Activated T-helper 1 cell treated with anti-CD3 and anti-CD28 coated beads, Interleukin-2, amount 50 U/mL, for 16 hours (primary cell): ENCODE data around the gene SCGB1C1.
"Not testable (repeated sequence)": the region's sequence is repeated elsewhere in the genome, so short reads cannot be mapped to it uniquely, and the experiment has no call there.

Source experiments
- DNase-seq, 2 donors: peaks; one replicate each; pipeline ENCODE4 v3.0.0-alpha.2; 2020; ENCODE audit warnings: low read depth in 1 of 2, low spot score in 1 of 2

The SCGB1C1 gene

DNA sequence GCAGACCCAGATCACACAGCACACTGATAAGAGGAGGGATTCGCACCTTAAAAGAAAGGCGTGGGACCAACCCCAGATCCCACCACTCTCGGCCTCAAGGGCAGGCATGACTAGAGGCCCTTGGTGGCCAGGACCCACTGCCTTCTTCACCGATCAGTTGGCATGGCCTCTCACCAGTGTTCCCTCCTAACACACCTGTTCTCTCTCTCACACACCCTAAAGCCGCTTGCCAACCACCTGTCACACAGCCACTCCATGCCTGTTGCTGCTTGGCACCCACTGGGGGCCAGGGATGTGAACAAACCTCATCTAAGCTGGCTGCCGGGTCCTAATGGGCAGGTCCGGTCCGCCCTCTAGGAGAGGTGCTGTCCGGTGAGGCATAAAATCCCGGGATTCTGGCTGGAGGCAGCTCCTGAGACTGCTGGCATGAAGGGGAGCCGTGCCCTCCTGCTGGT lies at the start of gene SCGB1C1:
TSS of gene SCGB1C1 (plus strand) at position 405 of the 455 bp plus-strand sequence. CDS start at position 427, 22 bp downstream.
- not testable (repeated sequence) for DNase-seq

- DNase-seq: not testable (repeated sequence)
Measured at GRCh38 chr11:180242-180641, 12.6 kb upstream of the SCGB1C1 start.

GRCh38 chr11:189200-189783 lies 3.6 kb upstream of the SCGB1C1 start:
- DNase-seq: not testable (repeated sequence)

GRCh38 chr11:189843-190311 lies 3.0 kb upstream of the SCGB1C1 start:
- DNase-seq: not testable (repeated sequence)

DNA sequence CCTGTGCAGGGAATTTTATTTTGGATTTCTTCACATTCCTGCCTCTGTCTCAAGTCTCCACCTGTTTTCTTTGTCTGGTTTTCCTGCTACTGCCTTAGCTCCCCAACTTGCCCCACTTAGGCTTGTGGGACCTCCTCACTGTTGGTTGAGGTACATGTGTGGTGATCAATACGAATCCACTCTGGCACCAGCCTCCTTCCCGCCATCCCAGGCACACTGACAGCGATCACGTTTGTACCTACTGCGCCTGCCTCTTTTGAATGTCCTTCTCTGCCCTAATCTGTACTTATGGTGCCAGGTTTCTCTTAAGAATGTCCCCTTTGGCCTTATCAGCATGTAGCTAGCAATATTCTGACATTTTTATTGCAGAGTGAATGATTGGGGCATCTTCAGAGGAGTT lies 2.3 kb upstream of the SCGB1C1 start:
- not testable (repeated sequence) for DNase-seq

DNA sequence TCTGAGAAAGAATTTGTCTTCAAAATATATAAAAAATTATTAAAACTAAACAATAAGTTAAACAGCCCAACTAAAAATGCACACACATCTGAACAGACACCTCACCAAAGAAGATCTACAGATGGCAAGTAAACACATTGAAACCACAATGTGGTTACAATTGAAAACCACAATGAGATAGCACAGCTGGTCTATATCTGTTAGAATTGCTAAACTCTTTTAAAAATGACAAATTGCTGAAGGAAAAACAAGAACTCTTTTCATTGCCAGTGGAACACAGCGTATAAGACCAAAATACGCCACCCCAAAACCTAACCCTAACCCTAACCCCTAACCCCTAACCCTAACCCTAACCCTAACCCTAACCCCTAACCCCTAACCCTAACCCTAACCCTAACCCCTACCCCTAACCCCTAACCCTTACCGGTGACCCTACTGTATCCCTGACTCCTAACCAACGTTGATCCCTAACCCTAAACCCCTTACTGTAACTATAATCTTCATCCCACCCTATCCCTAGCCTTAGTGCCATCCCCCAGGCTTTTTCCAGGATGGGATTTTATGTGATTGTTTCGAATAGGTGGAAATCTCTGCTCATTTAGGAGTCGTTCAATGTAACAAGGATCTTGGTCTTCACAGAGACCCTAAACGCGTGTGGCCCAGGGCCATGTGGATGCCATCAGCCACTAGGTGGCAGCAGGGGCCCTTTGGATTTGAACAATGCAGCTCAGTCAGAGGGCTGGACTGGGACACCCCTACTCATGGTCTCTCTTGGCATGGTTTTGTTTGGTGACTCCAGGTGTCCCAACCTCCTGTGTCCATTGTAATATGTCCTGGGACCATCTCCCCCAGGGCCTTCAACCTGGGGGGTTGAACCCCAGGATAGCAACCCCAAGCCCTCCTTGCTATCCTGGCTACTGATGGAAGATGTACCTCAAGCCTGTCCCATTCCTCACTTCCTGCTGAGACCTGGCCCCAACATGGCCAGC lies 1.1 kb upstream of the SCGB1C1 start:
- peak; percentile 5 to 54 for DNase-seq

DNA sequence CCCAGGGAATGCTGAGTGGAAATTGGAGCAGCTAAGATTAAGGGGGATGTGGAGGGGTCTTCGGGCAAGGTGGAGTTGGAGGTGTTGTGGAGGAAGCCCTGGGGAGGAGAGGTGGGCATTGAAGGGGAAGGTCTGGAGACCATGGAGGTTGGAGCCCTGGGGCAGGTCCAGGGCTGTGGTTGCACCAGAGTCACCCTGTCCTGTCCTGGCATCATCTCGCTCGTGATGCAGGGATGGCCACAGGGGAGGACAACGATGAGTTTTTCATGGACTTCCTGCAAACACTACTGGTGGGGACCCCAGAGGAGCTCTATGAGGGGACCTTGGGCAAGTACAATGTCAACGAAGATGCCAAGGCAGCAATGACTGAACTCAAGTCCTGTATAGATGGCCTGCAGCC lies 603 bp downstream of the SCGB1C1 start:
- not testable (repeated sequence) for DNase-seq

DNA sequence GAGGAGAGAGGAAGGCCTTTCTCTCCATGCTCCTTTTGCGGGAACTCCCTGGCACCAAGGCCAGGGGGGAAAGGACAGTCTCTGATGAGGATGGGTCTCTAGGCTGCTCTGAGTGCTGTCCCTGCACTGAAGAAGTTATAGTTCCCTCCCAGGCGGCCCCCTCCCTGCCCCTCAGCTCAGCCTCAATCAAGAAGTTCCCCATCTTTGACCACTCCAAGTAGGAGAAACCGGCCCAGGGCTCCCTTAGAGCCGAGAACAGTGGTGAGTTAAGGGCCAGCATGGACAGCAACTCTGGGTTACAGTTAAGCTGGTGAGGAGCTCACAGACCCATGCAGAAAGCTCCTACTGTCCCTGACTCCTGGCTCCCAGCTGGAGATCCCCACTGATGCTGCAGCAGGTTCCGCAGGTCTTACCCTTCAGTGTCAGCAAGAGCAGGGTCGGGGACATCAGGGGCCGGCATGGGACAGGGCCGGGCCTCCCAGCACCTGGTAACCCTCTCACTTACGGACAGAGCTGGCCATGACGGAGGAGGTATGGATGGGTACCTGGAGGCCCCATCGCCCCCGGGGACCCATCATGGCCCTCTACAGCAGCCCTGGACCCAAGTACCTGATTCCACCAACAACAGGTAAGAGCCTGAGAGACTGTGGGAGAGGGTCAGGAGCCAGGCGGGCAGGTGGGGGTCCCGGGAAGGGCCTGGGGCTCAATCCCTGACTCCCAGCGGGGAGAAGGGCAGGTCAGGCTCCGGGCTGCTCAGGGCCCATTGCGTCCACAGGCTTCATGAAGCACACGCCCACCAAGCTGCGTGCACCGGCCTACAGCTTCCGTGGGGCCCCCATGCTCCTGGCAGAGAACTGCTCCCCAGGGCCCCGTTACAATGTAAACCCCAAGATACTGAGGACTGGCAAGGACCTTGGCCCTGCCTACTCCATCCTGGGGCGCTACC lies 4.2 kb downstream of the SCGB1C1 start:
- no peak for DNase-seq

GRCh38 chr11:197741-198235 lies 4.9 kb downstream of the SCGB1C1 start:
- DNase-seq: no peak

DNA sequence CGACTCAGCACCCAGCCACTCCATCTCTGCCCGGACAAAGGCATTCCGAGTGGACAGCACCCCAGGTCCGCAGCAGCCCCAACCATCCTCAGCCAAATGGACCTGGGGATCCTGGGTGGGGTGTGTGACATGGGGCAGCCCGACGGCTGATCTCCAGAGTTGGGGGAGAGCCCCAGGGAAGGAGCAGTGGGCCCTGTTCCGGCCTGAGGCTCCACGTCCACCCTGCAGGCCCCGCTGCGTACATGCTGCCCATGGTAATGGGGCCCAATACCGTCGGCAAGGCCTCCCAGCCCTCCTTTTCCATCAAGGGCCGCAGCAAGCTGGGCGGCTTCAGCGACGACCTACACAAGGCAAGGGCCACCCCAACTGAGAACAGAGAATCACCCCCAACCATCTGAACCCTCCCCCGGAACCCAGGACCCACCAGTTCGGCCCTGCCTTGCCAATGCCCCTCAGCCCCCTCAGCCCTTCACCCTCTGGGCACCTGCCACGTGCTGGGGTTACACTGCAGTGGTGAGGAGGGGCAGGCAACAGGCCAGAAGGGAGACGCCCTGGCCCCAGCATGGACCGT lies 5.4 kb downstream of the SCGB1C1 start:
- DNase-seq: no peak

DNA sequence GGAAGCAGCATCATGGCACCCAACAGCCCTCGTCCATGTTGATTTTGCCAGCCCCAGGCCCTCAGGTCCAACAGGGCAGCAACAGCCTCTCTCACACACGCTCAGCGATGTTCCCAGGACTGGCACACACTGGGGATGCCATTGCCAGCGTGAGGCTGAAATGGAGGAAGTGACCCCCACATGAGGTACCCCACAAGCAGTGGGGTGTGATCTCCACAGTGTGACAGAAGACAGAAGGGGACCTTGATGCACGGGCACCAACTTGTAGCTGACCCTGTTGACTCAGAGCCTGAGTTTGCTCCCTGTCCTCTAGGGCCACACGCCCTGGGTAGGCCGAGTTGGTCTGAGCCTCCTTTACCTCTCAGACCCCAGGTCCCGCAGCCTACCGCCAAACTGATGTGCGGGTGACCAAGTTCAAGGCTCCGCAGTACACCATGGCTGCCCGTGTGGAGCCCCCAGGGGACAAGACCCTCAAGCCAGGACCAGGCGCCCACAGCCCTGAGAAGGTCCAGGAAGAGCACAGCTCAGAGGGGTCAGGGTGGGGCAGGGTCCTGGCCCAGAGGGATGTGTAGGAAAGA lies 6.2 kb downstream of the SCGB1C1 start:
- no peak for DNase-seq

- no peak for DNase-seq
Measured at GRCh38 chr11:199782-200181, 6.9 kb downstream of the SCGB1C1 start.

GRCh38 chr11:200224-201003 lies 7.5 kb downstream of the SCGB1C1 start:
- no peak for DNase-seq

DNA sequence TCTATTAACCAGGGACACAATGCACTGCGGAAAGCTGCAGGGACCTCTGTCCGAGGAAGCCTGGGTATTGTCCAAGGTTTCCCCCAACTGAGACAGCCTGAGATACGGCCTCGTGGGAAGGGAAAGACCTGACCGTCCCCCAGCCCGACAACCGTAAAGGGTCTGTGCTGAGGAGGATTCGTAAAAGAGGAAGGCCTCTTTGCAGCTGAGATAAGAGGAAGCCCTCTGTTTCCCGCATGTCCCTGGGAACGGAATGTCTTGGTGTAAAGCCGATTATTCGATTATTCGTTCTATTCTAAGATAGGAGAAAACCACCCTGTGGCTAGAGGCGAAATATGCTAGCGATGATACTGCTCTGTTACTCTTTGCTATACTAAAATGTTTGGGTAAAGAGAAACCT lies 9.1 kb downstream of the SCGB1C1 start:
- DNase-seq: no peak

- DNase-seq: no peak
Measured at GRCh38 chr11:202490-202889, 9.6 kb downstream of the SCGB1C1 start.

GRCh38 chr11:203056-203944 lies 10.4 kb downstream of the SCGB1C1 start:
- no peak for DNase-seq

DNA sequence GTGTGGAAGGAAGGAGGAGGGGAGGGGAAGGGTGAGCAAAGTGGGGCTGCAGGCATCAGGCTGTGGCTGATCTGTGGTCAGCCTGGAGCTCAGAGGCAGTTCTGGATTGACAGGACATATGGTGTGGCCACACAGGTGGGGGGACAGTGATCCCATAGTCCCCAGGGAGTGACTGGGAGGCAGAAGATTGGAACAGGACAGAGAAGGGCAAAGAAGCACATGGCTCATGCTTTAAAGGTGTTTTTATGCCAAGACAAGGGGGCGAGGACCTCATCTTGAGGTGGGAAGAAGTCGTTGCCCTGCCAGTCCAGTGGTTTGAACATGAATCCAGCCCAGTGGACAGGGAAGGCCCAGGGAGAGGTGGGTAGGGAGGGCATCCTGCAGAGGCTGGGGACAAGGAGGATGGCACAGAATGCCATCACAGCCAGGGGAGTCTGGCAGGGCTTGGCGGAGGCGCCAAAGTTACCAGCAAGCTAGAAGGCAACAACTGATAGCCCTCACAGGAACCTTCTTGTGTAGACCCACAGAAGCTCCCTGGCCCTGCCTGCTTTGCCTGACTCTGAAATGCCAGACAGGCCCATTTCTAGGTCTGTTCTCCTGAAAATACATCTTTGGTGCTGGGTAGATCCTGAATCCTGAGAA lies 11.2 kb downstream of the SCGB1C1 start:
- DNase-seq: no peak

DNA sequence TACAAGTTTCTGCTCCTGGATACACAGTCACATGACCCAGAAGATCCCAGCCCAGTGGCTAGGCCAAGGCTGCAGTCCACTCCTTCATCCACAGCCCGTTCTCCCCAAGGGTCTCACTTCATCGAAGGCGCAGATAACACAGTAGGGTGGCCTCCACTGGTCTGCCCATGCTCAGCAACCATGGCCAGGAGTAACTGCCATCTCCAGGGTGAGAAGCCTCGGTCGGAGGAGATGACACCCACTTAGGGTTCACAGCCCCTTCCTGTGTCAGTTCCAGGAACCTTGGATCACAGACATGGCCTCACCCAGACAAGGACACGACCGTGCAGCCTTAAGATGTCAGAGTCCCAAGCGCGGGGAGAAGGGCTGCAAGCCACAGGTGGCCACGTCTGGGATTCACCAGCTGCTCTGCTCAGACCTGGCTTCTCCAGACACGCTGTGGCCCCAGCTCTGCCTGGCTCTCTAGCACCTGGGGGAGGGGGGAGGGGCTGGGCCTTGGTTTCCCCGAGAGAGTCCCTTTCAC lies 11.8 kb downstream of the SCGB1C1 start:
- no peak for DNase-seq
